GM21737 (cell line): ENCODE results near the gene BRAF.
A peak's percentile ranks its signal among the peaks of the same experiment; 100 is the strongest.
"Not testable (repeated sequence)": the region's sequence is repeated elsewhere in the genome, so short reads cannot be mapped to it uniquely, and the experiment has no call there.

Source experiments
- ATAC-seq: cut with Tn5 transposase; IDR thresholded peaks from one replicate; pipeline ENCODE4 v1.9.1; 2021; ENCODE audit warnings: mild to moderate bottlenecking, moderate library complexity; ENCODE audit not compliant: unreplicated experiment

BRAF gene

DNA sequence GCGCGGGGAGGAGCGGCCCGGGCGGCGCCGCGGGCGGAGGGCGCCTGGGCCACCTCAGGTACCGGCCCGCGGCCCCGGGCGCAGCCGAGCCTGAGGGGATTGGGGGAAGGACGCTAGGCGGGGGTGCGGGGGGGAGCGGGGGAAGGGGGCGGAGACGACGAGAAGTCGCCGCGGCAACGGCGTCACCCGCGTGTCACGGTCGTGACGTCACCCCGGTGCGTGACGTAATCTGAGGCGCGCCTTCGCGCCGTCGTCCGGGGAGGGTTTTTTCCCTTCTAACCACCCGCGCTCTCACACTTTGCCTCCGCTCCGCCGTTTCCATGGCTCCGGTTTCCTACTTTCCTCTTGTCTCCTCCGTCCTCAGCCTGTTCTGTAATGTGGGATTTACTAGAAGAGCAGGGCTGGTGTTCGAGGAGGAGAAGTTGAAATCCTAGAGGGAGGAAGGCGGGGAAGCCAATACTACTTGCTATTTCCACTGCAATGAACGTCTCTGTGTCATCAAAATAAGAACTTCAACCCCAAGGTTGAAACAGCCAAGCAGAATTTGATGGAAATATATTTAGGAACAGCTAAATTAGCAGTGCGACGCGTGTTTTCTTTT, at the start of gene BRAF:
Gene BRAF, minus strand, starts transcription at position 109 of the 601 bp plus-strand sequence. CDS start 226 bp downstream, outside the sequence.
- ATAC-seq: peak; percentile 42

DNA sequence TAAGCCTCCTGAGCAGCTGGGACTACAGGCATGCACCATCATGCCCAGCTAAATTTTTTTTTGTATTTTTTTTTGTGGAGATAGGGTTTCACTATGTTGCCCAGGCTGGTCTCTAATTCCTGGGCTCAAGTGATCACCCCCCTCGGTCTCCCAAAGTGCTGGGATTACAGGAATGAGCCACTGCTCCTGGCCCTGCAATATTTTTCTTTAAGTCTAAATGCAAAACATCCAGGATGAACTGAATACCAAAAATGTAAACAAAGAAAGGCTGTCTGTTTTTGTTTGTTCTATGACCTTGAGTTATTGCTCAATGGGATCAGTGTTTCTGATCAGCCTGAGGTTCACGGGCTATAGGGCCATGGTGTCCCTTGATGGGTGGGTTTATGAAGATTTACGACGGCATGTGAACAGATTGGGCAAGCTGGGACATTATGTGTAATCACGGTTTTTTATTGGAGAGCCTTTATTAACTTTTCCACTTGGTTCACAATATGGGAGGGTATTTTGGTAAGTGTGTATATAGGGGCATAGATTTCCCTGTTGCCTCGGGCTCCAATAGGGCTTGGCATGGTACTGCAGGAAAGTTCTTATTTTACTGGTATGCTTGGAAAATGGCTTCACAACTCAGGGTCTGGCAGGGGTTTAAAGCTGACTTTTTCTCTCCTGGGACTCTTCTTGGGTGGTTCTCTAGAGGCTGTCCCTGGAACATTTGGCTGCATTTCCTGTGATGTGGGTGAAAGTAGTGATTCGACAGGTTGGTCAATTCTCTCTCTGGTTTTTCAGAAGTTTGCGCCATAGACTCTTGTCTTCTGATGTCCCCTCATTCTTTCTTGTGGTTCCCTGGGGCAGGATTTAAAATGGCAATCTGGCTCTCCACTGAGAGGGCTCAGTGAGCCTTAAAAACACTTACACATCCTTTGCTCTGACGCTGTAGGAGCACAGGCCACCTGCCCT, 48.4 kb upstream of the BRAF start:
- ATAC-seq: no peak

DNA sequence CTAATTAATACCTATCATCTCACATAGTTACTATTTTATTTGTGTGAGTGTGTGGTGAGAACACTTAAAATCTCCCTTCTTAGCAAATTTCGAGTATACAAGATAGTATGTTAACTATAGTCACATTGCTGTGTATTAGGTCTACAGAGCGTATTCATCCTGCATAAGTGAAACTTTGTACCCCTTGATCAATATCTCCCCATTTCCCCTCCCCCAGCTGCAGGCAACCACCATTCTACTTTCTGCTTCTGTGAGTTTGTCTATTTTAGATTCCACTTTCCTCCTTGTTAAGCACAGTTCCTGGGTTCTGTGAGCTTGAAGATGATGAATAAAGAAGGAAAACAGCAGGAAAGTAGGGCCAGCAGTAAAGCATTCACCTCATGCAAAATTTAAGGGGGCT, 47.6 kb upstream of the BRAF start:
- ATAC-seq: no peak

DNA sequence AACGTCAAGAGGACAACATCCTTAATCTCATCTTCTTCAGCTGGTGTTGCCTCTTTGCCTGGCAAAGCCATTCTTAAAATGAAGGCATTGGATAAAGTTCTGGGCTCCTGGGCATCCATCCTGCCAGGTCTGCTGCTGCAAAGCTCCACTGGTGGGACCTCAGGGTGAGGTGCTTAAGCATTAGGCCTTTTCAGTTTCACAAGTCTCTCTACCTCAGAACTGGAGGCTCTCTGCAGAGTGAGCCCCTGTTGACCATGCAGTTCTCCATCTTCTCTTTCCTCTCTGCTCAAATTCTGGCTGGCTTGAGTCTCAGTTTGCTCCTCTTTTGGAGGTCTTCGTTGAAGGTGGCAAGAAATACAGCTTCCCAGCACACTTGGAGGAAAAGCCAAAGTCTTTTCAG, 42.7 kb upstream of the BRAF start:
- no peak for ATAC-seq

DNA sequence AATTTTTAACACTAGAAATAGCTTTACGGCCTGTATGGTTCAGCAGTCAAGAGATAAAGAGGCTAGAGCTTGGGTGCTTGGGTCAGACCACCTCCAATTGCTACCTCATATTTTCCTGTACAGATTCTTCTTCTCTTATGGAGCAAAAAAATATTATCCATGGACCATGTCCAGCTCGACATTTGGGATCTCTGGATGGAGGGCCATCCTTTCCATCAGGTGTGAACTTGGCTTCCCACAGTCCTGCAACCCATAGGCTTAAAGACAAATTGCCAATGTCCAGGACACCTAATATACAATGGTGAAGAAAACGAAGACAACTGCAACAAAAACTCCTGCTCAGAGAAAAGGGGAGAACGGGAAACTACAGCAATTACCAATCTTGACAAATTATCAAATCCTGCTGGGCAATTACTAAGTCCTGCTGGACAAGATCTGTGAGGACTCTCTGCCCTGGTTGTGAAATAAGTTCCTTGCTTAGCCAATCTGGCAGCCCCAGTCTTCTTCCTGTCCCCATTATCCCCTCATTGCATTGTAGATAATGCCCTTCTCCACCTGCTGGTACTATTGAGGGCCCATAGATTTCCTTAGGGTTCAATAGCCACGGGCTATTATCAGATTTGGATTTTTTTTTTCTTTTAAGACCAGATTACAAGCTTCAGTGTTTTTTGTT, 42.0 kb upstream of the BRAF start:
- no peak for ATAC-seq

DNA sequence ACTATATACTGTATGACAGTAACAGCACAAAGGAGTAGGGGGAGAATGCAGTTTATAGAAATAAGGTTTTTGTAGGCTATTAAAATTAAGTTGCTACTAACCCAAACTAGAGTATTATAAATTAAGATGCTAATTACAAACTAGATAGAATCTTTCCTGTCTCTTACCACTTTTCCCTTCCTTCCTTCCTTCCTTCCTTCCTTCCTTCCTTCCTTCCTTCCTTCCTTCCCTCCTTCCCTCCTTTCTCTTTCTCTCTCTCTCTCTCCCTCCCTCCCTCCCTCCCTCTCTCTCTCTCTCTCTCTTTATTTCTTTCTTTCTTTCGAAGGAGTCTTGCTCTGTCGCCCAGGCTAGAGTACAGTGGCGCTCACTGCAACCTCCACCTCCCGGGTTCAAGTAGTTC, 36.4 kb upstream of the BRAF start:
- no peak for ATAC-seq

DNA sequence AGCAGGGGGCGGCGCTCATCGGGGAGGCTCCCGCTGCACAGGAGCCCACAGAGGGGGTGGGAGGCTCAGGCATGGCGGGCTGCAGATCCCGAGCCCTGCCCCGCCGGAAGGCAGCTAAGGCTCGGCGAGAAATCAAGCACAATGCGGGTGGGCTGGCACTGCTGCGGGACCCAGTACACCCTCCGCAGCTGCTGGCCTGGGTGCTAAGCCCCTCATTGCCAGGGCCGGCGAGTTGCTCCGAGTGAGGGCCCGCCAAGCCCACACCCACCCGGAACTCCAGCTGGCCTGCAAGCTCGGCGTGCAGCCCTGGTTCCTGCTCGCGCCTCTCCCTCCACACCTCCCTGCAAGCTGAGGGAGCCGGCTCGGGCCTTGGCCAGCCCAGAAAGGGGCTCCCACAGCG, 32.3 kb upstream of the BRAF start:
- not testable (repeated sequence) for ATAC-seq

DNA sequence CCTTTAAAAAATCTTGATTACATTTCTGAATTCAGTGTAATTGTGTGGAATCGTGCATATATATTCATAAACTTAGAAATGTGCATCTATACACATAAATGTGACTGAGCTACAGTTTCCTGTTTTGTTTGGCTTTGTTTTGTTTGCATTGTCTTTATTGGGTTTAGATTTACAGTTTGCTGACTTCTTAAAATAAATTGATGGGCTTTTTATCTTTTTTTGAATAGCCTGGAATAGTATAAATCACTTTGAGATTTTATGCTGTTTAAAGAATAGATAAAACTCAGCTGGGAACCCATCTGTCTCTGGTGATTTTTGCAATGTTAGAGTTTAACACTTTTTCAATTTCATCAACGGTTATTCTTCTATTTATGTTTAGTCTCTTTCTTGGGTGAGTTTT, 21.2 kb upstream of the BRAF start:
- ATAC-seq: no peak

DNA sequence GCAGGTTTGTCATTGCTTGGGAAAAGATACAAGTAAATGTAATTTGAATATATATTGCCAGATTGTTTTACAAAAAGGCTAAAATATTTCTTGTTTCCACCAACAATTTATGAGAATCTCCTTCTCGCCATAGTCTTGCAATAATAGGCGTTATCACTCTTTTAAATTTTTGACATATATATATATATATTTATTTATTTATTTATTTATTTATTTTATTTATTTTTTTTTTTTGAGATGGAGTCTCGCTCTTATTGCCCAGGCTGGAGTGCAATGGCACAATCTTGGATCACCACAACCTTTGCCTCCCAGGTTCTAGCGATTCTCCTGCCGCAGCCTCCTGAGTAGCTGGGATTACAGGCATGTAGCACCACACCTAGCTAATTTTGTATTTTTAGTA, 17.5 kb upstream of the BRAF start:
- not testable (repeated sequence) for ATAC-seq

DNA sequence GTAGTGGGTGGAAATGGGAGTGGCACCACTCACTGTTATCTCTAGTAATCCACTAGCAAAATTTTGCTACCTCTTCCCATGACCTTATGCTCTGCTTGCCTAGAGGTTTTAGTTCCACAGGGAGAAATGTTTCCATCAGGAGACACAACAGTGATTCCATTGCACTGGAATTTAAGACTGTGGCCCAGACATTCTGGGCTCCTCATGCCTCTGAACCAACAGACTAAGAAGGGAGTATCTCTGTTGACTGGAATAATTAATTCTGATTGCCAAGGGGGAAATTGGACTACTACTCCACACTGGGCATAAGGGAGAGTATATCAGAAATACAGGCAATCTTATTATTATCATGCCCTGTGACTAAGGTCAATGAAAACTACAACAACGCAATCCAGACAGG, 16.2 kb upstream of the BRAF start:
- no peak for ATAC-seq

DNA sequence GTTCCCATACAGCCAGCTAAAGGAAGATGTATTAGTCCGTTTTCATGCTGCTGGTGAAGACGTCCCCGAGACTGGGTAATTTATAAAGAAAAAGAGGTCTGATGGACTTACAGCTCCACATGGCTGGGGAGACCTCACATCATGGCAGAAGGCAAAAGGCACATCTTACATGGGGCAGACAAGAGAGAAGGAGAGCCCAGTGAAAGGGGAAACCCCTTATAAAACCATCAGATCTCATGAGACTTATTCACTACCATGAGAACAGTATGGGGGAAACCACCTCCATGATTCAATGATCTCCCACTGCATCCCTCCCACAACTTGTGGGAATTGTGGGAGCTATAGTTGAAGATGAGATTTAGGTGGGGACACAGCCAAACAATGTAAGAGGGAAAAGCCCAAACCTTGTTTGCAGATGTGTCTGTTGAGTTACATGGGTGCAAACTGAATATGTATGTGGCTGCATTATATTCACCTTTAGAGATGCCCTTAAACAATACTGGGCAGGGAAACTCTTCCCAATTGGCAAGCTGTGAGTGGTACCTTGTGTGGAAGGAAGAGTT, 13.1 kb upstream of the BRAF start:
- ATAC-seq: no peak

DNA sequence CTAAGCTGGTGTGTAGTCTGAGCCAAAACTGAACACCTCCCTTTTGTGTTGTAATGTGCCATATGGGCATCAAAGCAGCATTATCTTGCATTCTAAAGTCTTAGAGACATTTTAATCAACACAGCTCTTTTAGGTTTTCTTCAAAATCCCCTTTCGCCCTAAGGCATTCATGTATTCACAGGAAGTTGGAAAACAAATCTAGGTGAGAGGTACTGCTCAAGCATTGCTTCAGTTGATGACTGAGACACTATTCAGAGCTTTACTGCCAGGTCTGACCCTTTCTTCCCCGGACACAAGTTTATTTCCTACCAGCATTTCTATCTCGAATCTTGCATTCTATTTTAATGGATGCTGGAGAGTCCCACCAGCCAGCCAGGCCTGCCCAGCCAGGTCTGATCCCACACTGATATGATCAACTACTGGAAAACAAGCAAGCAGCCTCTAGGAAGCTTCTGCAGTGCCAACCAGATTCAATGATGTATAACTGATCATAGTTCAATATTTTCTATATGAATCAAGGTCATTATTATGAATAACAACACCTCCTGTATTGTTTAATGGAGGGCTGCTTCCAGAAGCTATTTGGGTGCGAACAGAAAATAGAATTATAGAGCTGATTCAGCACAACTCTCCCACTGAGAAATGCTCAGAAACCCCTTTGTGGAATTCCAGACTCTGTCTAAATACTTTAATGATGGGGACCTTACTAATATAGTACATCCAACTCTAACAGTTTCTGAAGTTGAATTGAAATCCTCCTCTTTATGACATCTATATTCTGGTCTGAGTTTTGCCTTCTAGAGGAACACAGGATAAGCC, 4.0 kb upstream of the BRAF start:
- no peak for ATAC-seq

DNA sequence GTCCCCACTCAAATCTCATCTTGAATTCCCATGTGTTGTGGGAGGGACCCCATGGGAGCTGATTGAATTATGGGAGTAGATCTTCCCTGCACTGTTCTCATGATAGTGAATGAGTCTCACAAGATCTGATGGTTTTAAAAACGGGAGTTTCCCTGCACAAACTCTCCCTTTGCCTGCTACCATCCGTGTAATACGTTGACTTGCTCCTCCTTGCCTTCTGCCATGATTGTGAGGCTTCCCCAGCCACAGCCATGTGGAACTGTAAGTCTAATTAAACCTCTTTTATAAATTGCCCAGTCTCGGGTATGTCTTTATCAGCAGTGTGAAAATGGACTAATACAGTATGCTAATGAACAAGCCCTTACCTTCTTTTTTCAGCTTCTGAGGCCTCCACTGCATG, 3.2 kb upstream of the BRAF start:
- not testable (repeated sequence) for ATAC-seq

DNA sequence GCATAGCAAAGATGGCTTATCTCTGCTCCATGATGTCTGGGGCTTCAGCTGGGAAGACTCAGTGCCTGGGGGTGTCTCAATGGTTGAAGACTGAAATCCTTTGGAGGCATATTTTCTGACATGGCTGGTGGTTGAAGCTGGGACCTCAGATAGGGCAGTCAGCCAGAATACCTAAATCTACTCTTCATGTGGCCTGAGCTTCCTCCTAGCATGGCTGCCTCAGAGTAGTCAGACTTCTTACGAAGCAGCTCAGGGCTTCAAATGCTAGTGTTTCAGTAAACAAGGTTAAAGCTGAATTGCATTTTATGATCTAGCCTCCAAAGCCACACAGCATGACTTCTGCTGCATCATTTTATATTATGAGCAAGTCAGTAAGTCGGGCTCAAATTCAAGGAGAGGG, 2.6 kb upstream of the BRAF start:
- no peak for ATAC-seq

DNA sequence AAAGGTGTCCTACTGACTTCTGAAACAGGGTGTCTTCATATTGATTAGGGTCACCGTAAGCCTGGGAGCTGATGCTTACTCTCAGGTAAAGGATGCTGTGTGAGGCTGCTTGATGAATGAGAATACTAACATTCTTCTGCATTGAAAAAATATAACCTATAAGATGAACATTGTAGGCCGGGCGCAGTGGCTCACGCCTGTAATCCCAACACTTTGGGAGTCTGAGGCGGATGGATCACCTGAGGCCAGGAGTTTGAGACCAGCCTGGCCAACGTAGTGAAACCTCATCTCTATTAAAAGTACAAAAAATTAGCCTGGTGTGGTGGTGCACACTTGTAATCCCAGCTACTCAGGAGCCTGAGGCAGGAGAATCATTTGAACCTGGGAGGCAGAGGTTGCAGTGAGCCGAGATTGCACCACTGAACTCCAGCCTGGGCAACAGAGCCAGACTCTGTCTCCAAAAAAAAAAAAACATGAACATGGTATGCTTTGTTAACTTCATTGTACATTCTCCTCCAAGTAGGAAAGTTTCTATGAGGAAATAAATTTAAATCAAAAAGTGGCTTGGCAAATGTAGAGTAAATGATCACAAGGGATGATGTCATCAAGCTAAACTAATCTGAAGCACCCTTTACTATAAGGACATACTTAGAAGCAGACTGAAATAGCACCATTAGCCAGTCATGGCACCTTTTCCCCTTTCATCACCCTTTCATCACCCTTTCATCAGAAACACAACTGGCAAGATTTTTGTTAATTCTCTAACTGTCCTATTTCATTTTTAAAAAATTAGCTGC, 1.5 kb upstream of the BRAF start:
- no peak for ATAC-seq

DNA sequence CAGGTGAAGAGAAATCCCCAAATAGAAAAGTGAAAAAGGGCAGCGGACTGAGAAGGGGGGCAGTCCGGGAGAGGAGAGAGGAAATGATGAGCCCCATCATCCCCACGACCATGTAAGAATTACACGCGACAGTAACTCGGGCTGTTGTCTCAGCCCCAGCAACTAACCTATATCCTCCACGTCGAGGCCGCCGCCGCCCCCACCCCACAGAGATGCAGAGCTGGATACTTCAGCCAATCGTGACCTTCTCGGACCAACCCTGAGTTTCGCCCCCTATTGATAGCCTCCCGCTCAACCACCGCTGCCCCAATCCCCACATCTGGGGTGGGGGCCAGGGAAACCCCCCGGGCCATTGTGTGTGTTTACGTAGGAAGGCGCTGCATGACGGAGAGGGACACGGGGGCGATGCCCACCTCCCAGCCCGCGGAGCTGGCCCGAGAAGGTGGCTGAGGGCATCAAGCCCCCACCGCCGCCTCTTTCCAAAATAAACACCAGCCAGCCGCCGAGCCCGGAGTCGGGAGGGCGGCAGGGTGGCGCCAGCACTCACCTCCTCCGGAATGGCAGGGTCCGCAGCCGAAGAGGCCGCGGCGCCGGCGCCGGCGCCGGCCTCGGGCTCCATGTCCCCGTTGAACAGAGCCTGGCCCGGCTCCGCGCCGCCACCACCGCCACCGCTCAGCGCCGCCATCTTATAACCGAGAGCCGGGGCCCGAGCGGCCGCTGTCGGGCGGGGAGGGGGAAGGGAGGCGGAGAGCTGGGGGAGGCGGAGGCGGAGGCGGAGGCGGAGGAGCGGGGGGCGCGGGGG, 509 bp downstream of the BRAF start:
- peak; percentile 84 for ATAC-seq

DNA sequence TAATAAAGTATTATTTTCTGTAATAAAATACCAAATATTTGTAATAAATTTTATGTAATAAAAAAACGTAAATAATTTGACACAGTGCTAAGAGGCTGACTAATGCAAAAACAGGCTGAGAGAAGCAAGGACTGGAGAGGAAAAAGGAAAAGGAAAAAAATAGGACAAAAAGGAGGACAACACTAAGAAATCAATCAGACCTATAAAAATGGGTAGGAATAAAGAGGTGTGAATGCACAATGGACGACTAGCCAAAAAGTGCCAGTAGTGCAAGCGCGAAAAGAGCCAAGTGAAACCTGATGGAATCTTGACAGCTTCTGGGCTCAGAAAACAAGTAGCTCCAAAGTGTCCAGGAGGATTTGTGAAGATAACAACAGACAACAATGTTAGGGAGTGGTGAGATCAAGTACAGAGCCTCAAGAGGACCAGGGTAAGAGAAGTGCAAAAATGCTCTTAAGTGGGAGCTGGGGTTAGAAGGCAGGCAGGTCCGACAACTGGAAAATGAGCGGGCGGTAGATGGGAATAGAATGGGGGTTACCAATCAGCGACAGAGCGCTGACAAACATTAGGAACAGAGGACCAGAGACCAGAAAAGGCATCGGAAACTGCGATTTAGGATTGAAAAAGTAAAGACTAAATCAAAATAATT, 1.2 kb downstream of the BRAF start:
- ATAC-seq: peak; percentile 4

DNA sequence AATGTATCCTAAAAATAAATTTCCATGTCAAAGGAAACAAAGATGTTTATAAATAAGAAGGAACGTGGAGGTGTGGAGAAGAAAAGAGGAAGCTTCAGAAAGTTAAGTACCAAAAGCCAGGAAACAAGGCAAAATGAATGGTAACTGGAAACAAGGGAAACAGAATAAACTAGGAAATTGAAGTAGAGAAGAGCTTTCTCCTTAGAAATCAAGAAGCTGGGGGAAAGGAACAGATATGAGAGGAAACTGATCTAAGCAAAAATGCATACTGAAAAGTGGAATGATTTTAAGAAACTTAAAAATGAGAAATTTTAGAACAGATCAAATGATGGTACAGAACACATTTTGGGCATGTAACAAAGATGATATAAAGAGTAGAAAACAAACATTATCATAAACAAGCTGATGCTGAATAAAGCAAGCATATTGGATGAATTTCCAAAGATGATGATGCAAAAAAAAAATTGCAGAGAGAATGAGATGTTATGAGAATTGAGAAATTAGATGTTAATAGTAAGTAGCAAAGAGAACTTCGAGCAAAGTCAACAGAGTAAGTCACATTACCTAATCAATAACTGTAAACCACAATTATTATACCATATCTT, 1.9 kb downstream of the BRAF start:
- no peak for ATAC-seq
